GM18951 (cell line): ENCODE measurements around the gene ZFP64.

ENCODE experiments used
- POLR2A ChIP-seq: IDR thresholded peaks from 4 replicates; pipeline ENCODE4 v1.6.1; 2011; ENCODE audit warnings: mild to moderate bottlenecking; ENCODE audit not compliant: insufficient read length, insufficient read depth; ENCODE audit errors: extremely low read depth
- in situ Hi-C: fragments of 300-500 bp; cut with MboI; formaldehyde crosslinking; loops from one replicate; pipeline ENCODE4 v1.12.0; 2022; ENCODE audit warnings: low sequenced_read_pairs, mixed read lengths, inconsistent platforms; ENCODE audit not compliant: unreplicated experiment

ZFP64 gene

DNA sequence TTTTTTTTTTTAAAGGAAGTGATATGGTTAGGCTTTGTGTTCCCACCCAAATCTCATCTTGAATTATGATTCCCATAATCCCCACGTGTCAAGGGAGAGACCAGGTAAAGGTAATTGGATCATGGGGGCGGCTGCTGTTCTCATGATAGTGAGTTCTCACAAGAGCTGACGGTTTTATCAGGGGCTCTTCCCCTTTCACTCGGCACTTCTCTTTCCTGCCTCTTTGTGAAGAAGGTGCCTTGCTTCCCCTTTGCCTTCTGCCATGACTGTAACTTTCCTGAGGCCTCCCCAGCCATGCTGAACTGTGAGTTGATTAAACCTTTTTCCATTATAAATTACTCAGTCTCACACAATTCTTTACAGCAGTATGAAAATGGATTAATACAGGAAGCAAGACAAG, 64.3 kb downstream of the ZFP64 start:
- no peak for TF ChIP-seq POLR2A
- in situ Hi-C loops, result loop anchor here (10.0 kb wide), 1 partner anchor 257 kb away; no protein-coding TSS in a partner anchor

GRCh38 chr20:52124821-52125220, 66.8 kb downstream of the ZFP64 start:
- TF ChIP-seq POLR2A, result no peak
- in situ Hi-C loops, result loop anchor here (10.0 kb wide), 1 partner anchor 260 kb away; no protein-coding TSS in a partner anchor

DNA sequence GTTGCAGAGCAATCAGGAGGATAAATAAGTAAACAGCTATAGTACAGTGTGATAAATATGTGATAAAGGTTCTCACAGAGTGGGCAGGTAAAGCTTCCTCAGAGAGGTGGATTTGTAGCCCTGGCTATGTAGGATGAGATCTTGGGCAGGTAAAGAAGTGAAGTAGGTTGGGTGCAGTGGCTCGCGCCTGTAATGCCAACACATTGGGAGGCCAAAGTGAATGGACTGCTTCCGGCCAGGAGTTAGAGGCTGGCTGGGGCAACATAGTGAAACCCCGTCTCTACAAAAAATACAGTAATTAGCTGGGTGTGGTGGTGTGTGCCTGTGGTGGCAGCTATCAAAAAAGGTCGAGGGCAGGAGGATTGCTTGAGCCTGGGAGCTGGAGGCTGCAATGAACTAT, 72.9 kb downstream of the ZFP64 start:
- in situ Hi-C loops, result no loop called here
- TF ChIP-seq POLR2A, result no peak

DNA sequence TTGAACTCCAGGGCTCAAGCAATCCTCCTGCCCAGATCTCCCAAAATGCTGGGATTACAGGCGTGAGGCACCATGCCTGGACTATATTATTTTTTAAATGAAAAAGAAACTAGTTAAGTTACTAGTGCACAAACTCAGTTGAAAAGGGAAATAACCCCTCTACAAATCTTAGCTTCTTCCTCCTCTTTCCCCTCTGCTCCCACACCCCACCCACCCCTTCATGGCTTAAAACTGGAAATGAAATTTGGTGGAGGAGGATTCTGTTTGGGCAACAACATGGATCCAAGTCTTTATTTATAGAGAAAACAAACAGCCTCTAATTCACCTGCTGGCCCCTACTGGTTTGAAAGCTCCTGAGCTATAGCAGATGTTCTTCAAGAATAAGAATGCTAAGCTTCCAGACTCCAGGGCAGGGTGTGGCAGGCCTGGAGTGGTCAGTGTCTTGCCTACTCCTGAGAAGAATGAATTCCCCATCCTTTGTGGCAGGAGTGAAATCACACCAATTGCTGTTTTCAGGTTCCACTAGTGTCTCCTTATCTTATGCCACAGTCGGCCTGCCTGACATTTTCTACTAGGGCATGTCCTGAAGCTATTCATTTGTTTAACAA, 73.5 kb downstream of the ZFP64 start:
- TF ChIP-seq POLR2A, result no peak
- in situ Hi-C loops, result no loop called here

GRCh38 chr20:52110456-52110855, 81.1 kb downstream of the ZFP64 start:
- in situ Hi-C loops, result no loop called here

GRCh38 chr20:52105442-52106422, 85.8 kb downstream of the ZFP64 start:
- TF ChIP-seq POLR2A, result no peak
- in situ Hi-C loops, result no loop called here

More at GRCh38 chr20:52110456-52110855, 81.1 kb downstream of the ZFP64 start:
- TF ChIP-seq POLR2A, result no peak

DNA sequence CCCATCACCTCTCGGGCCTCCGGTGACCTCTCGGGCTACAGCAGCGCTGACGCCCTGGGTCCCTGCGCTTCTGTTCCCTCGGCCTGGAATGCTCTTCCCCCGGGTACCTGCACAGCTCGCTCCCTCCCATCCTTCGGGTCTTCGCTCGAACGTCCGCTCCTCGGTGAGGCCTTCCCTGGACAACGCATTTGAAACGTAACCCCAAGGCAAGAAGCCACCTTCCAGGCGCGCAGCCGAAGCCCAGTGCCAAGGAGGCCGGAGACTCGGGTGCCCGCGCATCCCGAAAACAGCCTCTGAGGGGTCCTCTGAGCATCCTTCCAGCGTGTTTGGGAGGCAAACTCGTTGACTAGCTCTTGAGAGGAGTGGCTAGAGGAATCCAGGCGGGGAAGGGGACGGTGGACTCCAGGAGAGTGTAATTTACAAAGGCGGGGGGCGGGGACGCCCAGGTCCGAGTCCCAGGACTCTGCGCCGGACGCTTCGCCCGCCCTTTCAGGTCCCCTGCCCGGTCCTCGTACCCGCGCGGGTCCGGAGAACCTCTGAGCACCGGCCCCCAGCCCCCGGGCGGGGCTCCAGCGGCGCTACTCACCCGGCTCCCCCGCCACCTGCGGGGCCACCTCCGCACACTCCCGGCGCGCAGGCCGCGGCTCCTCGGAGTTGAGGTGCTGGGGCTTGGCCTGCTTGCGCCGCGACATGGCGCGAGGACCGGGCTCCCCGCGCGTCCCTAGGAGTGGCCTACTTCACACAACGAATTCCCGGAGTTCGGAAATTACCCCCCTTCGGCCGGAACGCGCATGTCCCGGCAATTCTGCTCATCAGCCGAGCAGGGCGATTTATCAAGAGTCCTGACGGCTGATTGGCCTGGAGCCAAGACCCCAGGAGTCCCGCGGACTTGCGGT, 86.8 kb downstream of the ZFP64 start:
- TF ChIP-seq POLR2A, result no peak
- in situ Hi-C loops, result no loop called here

- TF ChIP-seq POLR2A, result no peak
- in situ Hi-C loops, result no loop called here
These were observed 87.5 kb downstream of the ZFP64 start for GRCh38 chr20:52103913-52104545.

DNA sequence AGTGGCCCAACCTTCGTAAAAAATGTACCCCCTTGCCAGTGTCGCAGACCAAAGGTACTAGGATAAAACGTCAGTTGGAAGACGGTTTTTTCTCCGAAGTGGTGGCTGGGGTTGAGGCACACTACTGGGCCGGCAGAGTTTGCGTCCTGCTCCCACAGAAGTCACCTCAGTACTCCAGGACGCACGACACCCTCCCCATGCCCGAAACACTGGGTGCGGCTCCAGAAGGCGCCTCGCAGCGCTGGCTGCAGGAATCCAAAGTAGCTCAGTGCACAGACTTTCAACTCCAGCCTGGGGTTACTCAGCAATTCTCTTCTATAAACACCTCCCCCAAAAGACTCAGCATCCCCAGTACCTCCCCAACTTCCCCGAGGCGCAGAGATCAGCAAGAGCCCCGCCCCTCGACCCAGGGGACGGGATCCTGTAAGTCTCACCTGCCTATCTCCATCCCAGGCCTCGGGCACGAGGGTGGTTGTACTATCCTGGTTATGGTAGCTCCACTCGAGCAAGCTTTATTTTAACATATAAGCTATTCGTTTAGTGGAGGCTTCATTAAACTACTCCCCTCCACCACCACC, 88.2 kb downstream of the ZFP64 start:
- TF ChIP-seq POLR2A, result no peak
- in situ Hi-C loops, result no loop called here

DNA sequence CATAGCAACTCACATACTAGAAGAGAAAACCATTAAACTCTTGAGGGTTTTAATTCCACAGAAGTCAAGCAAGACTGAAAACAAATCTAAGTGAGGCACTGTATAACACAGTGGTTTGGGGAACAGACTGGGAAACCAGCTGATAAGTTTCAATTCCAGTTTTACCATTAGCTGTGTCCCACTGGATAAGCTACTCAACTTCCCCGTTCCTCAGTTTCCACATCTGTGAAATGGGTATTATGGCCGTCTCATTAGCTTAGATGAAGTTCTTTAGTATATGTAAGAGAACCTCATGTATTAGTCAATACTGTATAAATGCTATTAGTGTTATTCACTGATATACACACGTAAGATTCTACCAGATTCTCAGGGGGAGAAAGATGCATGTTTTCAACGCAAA, 89.0 kb downstream of the ZFP64 start:
- TF ChIP-seq POLR2A, result no peak
- in situ Hi-C loops, result no loop called here

DNA sequence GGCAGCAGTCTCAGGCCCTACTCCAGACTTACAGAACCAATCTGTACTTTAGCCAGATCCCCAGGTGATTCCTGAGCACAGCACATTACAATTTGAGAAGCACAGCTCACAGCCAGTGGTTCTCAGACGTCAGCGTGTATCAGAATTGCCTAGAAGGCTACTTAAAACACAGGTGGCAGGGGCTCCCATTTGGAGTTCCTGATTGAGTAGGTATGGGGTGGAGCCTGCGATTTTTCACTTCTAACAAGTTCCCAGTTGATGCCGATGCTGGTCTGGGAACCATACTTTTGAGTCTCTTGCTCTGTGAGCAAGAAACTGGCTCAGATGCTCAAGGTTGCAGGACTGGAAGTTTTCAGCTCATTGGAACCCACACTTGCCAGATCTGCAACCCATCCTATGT, 89.5 kb downstream of the ZFP64 start:
- TF ChIP-seq POLR2A, result no peak
- in situ Hi-C loops, result no loop called here
